AG10803 (cell line): ENCODE results near the gene HSD17B3.

ENCODE experiments used
- DNase-seq: peaks from one replicate; pipeline ENCODE4 v3.0.0; 2010; ENCODE audit warnings: low read depth
- H3K4me3 ChIP-seq: 2 replicates; pipeline ENCODE4 v1.5.1; 2011; ENCODE audit warnings: mild to moderate bottlenecking, low read length, control low read depth
- TF ChIP-seq, protein P1 (sequence below): conservative IDR thresholded peaks from 2 replicates; pipeline ENCODE4 v1.5.1; 2011; ENCODE audit warnings: mild to moderate bottlenecking, low read length, control low read depth, inconsistent platforms

HSD17B3 gene

DNA sequence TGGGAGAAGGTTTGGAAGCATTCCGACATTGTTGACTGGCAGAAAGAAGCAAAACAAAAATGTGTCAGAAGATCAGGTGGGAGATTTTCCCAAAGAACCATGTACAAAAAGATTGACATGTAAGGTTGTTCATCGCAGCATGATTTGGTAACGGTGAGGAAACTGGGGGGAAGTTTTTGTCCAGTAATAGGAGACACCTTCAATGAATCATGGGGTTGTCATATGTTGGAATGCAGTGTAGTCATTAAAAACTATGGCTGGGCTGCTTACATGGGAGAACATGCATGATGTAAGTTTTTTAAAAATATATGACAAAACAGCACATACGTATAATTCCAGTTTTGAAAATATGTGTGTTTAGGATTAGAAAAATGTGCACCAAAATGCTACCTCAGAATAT is 50.5 kb downstream of the HSD17B3 start:
- TF ChIP-seq, protein P1, sequence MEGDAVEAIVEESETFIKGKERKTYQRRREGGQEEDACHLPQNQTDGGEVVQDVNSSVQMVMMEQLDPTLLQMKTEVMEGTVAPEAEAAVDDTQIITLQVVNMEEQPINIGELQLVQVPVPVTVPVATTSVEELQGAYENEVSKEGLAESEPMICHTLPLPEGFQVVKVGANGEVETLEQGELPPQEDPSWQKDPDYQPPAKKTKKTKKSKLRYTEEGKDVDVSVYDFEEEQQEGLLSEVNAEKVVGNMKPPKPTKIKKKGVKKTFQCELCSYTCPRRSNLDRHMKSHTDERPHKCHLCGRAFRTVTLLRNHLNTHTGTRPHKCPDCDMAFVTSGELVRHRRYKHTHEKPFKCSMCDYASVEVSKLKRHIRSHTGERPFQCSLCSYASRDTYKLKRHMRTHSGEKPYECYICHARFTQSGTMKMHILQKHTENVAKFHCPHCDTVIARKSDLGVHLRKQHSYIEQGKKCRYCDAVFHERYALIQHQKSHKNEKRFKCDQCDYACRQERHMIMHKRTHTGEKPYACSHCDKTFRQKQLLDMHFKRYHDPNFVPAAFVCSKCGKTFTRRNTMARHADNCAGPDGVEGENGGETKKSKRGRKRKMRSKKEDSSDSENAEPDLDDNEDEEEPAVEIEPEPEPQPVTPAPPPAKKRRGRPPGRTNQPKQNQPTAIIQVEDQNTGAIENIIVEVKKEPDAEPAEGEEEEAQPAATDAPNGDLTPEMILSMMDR: no peak
- no peak overlapping the region for H3K4me3 ChIP-seq
- DNase-seq: no peak

DNA sequence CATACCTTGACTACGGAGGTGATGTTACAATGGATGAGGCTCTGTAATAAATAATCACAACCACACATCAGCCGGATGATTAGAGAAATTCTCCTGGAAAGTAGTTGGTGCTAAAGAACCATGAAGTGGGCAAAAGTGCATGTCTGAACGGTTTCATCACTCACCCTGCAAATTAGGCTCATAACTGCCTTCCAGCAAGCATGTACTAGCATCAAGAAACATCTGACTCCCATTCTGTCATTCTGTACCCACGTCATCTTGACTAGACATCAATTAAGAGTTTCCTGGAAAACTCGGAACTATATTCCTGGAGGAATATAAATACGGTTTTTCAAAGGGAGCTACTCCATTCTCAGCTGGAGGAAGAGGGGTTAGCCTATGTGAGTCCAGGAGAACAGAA is 52.2 kb downstream of the HSD17B3 start:
- no peak overlapping the region for H3K4me3 ChIP-seq
- TF ChIP-seq, protein P1: no peak
- peak; percentile 3 for DNase-seq

DNA sequence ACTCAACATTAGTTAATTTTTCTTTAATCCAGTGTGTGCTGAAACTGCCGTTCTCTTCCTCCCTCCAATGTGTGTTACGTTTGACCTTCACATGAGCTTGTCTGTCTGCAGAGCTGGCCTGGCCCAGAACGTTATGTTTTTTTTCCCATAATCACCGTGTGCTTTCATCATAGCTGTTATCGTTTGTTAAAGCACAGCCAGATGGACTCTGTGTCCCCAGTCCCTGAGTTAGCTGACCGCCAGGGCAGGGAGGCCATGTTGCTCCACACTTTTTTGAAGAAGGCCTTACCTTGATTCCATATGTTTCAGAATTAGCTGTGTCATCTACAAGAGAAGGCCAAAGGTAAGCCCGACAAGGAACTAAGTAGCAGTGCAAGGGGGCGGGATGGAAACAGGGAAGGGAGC is 55.7 kb downstream of the HSD17B3 start:
- TF ChIP-seq, protein P1: no peak
- no peak for DNase-seq
- H3K4me3 ChIP-seq: no peak overlapping the region

DNA sequence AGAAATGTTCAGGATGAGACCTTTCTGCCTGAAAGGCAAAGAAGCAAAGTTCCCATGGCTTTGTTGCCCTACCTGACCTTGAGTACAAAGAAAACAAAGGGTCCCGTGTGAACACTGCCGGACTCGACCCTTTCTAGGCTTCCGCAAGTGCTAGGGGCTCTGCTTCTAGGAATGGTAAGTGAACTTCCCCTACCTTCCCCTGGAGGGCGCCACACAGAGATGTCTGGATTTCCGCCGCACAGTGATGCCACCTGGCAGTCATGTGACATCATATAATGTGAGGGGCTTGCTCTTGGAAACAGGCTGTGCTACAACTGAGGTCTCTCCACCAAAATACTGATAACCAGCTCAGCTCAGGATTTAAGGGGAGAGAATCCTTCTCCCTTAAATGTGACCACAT is 56.6 kb downstream of the HSD17B3 start:
- no peak overlapping the region for H3K4me3 ChIP-seq
- DNase-seq: no peak
- TF ChIP-seq, protein P1: no peak

DNA sequence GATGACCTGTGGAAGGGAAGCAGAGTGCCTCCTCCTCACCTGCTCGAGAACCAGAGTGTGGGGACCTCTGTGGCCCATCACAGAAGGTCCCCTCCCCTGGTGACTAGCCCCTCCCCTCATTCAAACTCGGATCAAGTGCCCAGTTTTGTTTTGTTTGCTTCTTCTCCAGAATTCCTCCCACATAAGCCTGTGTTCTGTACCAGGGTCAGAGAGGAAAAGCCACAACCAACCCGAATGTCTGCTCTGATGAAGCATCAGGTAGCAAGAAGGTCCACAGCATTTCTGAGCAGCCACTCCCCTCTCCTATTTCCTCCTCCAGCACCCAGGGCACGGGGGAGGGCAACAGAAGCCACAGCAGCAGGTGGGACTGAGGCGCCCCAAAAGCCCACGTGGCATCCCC is 58.2 kb downstream of the HSD17B3 start:
- TF ChIP-seq, protein P1: no peak
- no peak for DNase-seq
- H3K4me3 ChIP-seq: no peak overlapping the region

DNA sequence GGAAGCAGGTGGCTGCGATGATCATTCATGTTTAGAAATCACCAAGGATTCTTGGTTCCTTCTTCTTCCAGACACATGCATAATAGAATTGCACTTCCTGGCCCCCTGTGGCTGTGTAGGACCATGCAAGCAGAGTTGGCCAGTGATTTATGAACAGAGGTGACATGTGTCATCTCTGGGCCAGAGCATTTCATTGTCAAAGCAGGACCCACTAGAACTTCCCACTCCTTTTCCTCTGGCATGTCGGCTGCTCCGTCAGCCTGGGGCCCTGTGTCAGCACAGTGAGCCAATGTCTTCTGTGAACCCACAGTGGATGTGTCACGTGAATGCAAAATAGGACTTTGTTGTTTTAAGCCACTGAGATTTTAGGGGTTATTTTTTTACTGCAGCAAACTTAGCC is 59.2 kb downstream of the HSD17B3 start:
- DNase-seq: no peak
- TF ChIP-seq, protein P1: no peak
- no peak overlapping the region for H3K4me3 ChIP-seq

DNA sequence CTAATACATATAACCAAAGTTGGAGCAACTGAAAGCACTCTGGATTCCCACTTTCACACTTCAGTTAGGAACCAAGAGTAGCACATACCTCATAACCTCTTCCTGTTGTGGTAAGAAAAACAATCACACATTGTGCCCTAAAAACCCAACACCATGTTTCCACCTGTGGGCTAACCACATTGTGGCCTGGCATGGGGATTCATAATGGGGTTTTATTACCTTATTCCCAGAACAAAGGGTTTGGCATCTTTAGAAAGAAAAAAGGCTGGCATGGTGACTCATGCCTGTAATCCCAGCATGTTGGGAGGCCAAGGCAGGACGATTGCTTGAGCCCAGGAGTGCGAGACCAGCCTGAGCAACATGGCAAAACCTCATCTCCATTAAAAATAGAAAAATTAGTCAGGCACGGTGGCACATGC is 60.6 kb downstream of the HSD17B3 start:
- TF ChIP-seq, protein P1: no peak
- no peak for DNase-seq
- no peak overlapping the region for H3K4me3 ChIP-seq
